GM19468 (cell line): ENCODE results near the gene NR2F1.

Experiments used
- ATAC-seq: cut with Tn5 transposase; IDR thresholded peaks from one replicate; pipeline ENCODE4 v1.9.1; 2021; ENCODE audit warnings: mild to moderate bottlenecking, moderate library complexity, moderate number of reproducible peaks; ENCODE audit not compliant: unreplicated experiment; ENCODE audit errors: extremely low read depth

The NR2F1 gene

GRCh38 chr5:93576994-93577853 lies 5.8 kb upstream of the NR2F1 start:
- no peak for ATAC-seq

- no peak for ATAC-seq
These were observed 4.9 kb upstream of the NR2F1 start for GRCh38 chr5:93577854-93578812.

- no peak for ATAC-seq
These were observed 4.0 kb upstream of the NR2F1 start for GRCh38 chr5:93578813-93579691.

- no peak for ATAC-seq
These were observed 3.3 kb upstream of the NR2F1 start for GRCh38 chr5:93579692-93580062.

DNA sequence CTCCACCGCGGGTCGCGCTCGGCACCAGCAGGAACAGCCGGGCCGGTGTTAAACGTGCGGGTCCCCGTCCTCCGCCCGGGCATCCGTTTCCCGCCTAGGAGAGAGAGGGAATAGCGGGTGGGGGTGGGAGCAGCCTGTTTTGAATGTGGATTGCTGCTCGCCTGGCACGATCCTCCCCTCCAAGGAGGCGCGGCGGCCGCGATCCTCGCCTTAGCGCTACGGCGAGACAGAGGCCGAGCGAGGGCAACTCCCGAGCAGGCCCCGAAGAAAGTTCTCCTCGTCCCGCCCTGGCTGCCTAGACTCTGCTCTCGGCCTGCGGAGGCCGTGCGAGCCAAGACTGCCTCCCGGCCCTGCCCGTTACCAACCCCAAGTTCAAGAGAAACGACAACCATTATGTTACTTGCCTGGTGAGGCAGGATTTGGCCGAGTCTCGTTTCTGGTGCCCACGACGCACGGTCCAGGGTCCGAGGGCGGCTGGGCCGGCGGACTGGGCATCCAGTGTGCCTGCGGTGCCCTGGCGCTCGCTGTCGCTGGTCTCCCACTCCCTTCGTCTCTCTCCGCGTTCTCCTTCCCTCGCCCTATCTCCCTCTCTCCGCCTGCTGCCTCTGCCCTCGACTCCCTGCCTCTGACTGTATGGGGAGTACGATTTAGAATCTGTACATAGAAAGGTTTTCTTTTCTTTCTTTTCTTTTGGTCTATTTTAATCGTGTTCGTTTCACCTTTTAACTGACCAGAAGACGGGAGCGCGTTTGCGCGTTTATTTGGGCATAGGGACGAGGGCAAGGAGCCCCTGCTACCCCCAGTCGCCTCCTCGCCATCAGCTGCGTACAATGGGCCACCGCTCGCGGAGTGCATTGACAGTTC lies 2.7 kb upstream of the NR2F1 start:
- no peak for ATAC-seq

- ATAC-seq = peak; percentile 20
These were observed 2.0 kb upstream of the NR2F1 start, which contains the start of gene NR2F1-AS1 for GRCh38 chr5:93580927-93581445. Gene NR2F1-AS1 (minus strand): TSS chr5:93581219.

DNA sequence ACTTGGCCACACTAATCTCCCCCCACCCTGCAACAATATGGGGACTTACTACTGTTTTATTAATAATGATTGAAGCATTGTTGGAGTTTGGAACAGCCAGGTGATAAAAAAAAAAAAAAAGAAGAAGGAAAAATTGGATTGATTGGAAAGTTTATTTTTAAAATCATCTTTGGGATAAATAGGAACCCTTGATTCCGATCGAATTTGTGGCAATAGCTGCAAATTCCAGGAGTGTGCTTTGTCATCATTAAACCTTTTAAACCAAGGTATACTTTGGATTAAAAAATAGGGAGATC lies 907 bp upstream of the NR2F1 start:
- no peak for ATAC-seq

DNA sequence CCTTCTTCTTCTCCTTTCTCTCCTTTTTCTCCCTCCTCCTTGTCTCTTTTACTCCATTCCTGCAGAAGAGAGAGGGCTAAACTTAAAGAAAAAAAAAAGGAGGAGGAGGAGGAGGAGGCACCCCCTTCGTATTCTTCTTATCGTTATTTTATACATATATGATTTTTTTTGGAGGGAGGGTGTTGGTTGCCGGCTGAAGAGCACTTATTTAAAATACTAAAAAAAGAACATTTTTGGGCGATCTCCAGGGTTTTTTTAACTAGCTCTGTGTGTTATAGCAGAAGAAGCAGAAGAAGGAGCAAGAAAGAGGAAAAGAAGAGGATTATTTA lies 381 bp downstream of the NR2F1 start:
- no peak for ATAC-seq

- no peak for ATAC-seq
These were observed 960 bp downstream of the NR2F1 start for GRCh38 chr5:93583768-93584595.

GRCh38 chr5:93584596-93585040 lies 1.6 kb downstream of the NR2F1 start:
- no peak for ATAC-seq

DNA sequence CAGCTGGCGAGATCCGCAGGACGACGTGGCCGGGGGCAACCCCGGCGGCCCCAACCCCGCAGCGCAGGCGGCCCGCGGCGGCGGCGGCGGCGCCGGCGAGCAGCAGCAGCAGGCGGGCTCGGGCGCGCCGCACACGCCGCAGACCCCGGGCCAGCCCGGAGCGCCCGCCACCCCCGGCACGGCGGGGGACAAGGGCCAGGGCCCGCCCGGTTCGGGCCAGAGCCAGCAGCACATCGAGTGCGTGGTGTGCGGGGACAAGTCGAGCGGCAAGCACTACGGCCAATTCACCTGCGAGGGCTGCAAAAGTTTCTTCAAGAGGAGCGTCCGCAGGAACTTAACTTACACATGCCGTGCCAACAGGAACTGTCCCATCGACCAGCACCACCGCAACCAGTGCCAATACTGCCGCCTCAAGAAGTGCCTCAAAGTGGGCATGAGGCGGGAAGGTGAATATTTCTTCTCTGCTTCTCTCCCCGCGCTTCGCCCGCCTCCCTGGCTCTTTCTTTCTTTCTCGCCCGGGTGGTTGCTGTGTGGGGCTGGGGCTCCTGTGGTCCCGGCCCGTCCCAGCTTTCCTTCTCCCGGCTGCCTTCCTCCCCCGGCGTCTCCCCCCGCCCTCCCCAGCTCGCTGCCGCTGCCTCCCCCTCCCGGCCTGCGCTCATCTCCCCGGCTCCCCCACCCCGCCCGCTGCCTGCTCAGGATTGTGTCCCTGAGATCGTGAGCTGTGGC lies 2.2 kb downstream of the NR2F1 start:
- ATAC-seq = no peak

- ATAC-seq = no peak
These were observed 2.9 kb downstream of the NR2F1 start for GRCh38 chr5:93585767-93586385.

- no peak for ATAC-seq
These were observed 3.9 kb downstream of the NR2F1 start for GRCh38 chr5:93586736-93587596.

DNA sequence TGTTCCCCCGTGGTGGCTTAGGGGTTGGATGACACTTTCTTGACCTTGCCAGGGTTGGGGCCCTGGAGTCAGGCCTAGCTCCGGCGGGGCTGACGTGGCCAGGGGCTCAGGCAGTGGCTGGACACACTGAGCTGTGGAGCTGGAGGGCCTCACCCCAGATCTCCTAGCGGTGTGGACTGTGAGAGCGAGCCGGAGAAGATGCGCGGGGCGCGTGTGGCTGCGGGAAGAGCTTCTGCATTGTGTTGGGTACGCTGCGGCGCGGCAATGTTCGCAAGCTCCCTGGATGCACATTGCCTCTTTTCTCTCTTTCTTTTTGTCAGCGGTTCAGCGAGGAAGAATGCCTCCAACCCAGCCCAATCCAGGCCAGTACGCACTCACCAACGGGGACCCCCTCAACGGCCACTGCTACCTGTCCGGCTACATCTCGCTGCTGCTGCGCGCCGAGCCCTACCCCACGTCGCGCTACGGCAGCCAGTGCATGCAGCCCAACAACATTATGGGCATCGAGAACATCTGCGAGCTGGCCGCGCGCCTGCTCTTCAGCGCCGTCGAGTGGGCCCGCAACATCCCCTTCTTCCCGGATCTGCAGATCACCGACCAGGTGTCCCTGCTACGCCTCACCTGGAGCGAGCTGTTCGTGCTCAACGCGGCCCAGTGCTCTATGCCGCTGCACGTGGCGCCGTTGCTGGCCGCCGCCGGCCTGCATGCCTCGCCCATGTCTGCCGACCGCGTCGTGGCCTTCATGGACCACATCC lies 4.8 kb downstream of the NR2F1 start:
- ATAC-seq = no peak

- no peak for ATAC-seq
These were observed 5.5 kb downstream of the NR2F1 start for GRCh38 chr5:93588352-93589151.
